Epithelial cell of proximal tubule (primary cell): ENCODE measurements around the gene TAS2R50. TPM values are rescaled to one million over a fixed set of nuclear protein-coding genes. Genes with fewer than 3 reads are reported as not detected.

ENCODE experiments used
- DNase-seq: peaks from one replicate; pipeline ENCODE4 v3.0.0-alpha.2; 2011; ENCODE audit warnings: low read depth
- H3K4me3 ChIP-seq: 2 replicates; pipeline ENCODE4 v1.5.1; 2011; ENCODE audit warnings: low read depth, mild to moderate bottlenecking, low read length
- total RNA-seq: library from RNA; depleted of rRNA; stranded (reverse); fragments of >200 nt; gene quantifications from 2 replicates; pipeline ENCODE4 v1.2.3, GENCODE V29; 2015
- TF ChIP-seq, protein P1 (sequence below): conservative IDR thresholded peaks from 2 replicates; pipeline ENCODE4 v1.5.1; 2012; ENCODE audit warnings: low read depth, mild to moderate bottlenecking, low read length

TAS2R50 gene
- total RNA-seq, 1 donor from 2014 or later: not detected

DNA sequence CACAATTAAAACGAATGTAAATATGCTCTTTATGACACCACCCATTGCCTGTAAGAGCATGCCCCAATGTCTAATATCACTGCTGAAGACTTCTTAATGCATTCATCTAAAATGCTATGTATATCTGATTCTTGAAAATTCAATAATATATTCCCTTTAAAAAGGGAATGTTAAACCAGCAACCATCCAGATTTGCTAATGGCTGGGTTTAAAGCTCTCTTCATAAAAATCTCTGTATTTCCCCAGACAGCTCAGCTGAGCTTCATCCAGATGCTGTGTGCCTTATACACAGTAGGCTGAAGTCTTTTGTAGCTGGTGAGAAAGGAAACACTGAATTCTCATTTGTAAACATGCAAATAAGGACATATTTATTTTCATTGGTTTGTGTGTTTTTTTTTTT, 47.5 kb downstream of the TAS2R50 start, which contains the start of gene TAS2R14:
TAS2R14 (minus strand) TSS at position 101 of the 400 bp plus-strand sequence; CDS start at position 45, 56 bp downstream.
- TF ChIP-seq, protein P1, sequence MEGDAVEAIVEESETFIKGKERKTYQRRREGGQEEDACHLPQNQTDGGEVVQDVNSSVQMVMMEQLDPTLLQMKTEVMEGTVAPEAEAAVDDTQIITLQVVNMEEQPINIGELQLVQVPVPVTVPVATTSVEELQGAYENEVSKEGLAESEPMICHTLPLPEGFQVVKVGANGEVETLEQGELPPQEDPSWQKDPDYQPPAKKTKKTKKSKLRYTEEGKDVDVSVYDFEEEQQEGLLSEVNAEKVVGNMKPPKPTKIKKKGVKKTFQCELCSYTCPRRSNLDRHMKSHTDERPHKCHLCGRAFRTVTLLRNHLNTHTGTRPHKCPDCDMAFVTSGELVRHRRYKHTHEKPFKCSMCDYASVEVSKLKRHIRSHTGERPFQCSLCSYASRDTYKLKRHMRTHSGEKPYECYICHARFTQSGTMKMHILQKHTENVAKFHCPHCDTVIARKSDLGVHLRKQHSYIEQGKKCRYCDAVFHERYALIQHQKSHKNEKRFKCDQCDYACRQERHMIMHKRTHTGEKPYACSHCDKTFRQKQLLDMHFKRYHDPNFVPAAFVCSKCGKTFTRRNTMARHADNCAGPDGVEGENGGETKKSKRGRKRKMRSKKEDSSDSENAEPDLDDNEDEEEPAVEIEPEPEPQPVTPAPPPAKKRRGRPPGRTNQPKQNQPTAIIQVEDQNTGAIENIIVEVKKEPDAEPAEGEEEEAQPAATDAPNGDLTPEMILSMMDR: no peak
- no peak within 1 kb of the TSS for H3K4me3 ChIP-seq
- DNase-seq: no peak

DNA sequence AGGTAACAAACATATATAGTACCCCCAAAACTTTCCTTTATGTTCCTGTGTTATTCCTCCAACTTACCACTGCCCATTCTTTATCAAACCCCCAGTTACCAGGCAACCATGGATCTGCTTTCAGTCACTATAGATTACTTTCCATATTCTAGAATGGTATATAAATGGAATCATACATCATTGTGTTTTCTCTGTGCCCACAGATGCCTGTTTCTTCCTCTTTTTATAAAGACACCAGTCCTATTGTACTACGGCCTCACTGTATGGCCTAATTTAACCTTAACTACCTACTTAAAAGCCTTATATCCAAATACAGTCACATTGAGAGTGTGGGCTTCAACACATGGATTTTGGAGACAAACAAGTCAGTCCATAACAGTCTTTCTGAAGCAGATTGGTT, 50.2 kb downstream of the TAS2R50 start:
- H3K4me3 ChIP-seq: no peak overlapping the region
- no peak for DNase-seq
- TF ChIP-seq, protein P1: no peak

Other genes with a start within 250 kb of the TAS2R50 start
- gene TAS2R7, start 184.3 kb downstream of the TAS2R50 start, total RNA-seq: not detected in 2 replicates
- gene TAS2R8, start 179.6 kb downstream of the TAS2R50 start, total RNA-seq: not detected in 2 replicates
- not detected in 2 replicates for gene TAS2R9, start 176.7 kb downstream of the TAS2R50 start, total RNA-seq
- gene TAS2R10, start 160.6 kb downstream of the TAS2R50 start, total RNA-seq: 0.14 TPM in 1 of 2 replicates, not detected in the other
- gene PRR4, start 137.4 kb downstream of the TAS2R50 start, total RNA-seq: 0.29 and 1.2 TPM in 2 replicates
- gene PRH1, start 102.7 kb downstream of the TAS2R50 start, total RNA-seq: 4.3 and 9.1 TPM in 2 replicates
- 0.29 and 1.6 TPM in 2 replicates for gene TAS2R13, start 77.3 kb downstream of the TAS2R50 start, total RNA-seq
- gene PRH2, start 57.7 kb downstream of the TAS2R50 start, total RNA-seq: not detected in 2 replicates
- gene TAS2R14, start 47.6 kb downstream of the TAS2R50 start, total RNA-seq: 0.06 and 0.72 TPM in 2 replicates
- 0.36 and 0.58 TPM in 2 replicates for gene TAS2R20, start 11.4 kb upstream of the TAS2R50 start, total RNA-seq
- gene TAS2R19, start 35.7 kb upstream of the TAS2R50 start, total RNA-seq: not detected in 2 replicates
- gene TAS2R31, start 44.5 kb upstream of the TAS2R50 start, total RNA-seq: 0.65 TPM in 1 of 2 replicates, not detected in the other
- 0.17 TPM in 1 of 2 replicates, not detected in the other for gene TAS2R46, start 75.4 kb upstream of the TAS2R50 start, total RNA-seq
- gene TAS2R43, start 105.4 kb upstream of the TAS2R50 start, total RNA-seq: not detected in 2 replicates
- gene TAS2R30, start 147.7 kb upstream of the TAS2R50 start, total RNA-seq: 0.07 and 0.12 TPM in 2 replicates
- 7.8 and 9.3 TPM in 2 replicates for gene SMIM10L1, start 184.3 kb upstream of the TAS2R50 start, total RNA-seq
- gene TAS2R42, start 200.0 kb upstream of the TAS2R50 start, total RNA-seq: not detected in 2 replicates